HUES6 (cell line): Measurements from ENCODE around the gene CYTH1.

ENCODE experiments used
- H3K27ac ChIP-seq: 2 replicates; pipeline ENCODE4 v1.7.0; 2013; ENCODE audit warnings: low read depth, mild to moderate bottlenecking, low read length, inconsistent platforms
- H3K27me3 ChIP-seq: 2 replicates; pipeline ENCODE4 v1.6.1; 2013; ENCODE audit warnings: low read length; ENCODE audit not compliant: control insufficient read depth, insufficient read depth
- H3K36me3 ChIP-seq: 2 replicates; pipeline ENCODE4 v1.6.1; 2013; ENCODE audit warnings: low read length; ENCODE audit not compliant: control insufficient read depth, insufficient read depth
- H3K4me1 ChIP-seq: 2 replicates; pipeline ENCODE4 v1.6.1; 2013; ENCODE audit warnings: low read length; ENCODE audit not compliant: control insufficient read depth, insufficient read depth
- H3K4me3 ChIP-seq: 2 replicates; pipeline ENCODE4 v1.5.1; 2013; ENCODE audit warnings: low read depth, low read length
- H3K9ac ChIP-seq: one replicate; pipeline ENCODE4 v1.6.1; 2013; ENCODE audit warnings: mild to moderate bottlenecking, low read length
- H3K9me3 ChIP-seq: 2 replicates; pipeline ENCODE4 v1.6.1; 2013; ENCODE audit warnings: low read depth, low read length; ENCODE audit not compliant: control insufficient read depth, insufficient read depth

The CYTH1 gene

GRCh38 chr17:78819806-78820792, 38.0 kb upstream of the CYTH1 start:
- Histone ChIP-seq H3K9me3 (no peaks in the 10 kb centered on the region), H3K4me1 (no peaks in the 10 kb centered on the region), H3K9ac (no peak overlapping the region), H3K36me3 (peaks cover 96% of the 10 kb centered on the region), H3K27ac (no peak overlapping the region), H3K27me3 (no peaks in the 10 kb centered on the region), H3K4me3 (no peak overlapping the region)

DNA sequence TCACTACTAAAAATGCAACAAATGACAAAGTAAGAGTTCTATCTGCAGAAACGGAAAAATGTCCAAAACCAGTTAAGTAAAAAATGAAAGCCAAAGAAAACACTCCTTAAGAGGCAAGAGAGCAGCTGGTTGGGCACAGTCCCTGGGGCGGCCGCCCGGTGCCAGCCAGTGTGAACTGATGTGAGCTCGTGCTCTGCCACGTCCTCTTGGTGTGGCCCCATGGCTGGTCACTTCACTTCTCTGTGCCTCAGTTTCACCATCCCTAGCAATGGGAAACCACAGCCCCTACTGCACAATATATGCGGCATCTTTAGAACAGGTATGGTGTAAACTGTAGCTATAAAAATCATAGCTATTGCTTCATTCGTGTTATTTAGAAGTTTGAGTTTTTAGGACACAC, 37.3 kb upstream of the CYTH1 start:
- no peak overlapping the region for H3K27ac ChIP-seq
- H3K9ac ChIP-seq, result no peak overlapping the region
- no peak overlapping the region for H3K4me3 ChIP-seq
- no peaks in the 10 kb centered on the region for H3K4me1 ChIP-seq
- H3K36me3 ChIP-seq, result peaks cover 96% of the 10 kb centered on the region
- no peaks in the 10 kb centered on the region for H3K9me3 ChIP-seq
- H3K27me3 ChIP-seq, result no peaks in the 10 kb centered on the region

GRCh38 chr17:78818932-78819331, 36.9 kb upstream of the CYTH1 start:
- peaks cover 96% of the 10 kb centered on the region for H3K36me3 ChIP-seq
- H3K9ac ChIP-seq, result no peak overlapping the region
- H3K27ac ChIP-seq, result no peak overlapping the region

DNA sequence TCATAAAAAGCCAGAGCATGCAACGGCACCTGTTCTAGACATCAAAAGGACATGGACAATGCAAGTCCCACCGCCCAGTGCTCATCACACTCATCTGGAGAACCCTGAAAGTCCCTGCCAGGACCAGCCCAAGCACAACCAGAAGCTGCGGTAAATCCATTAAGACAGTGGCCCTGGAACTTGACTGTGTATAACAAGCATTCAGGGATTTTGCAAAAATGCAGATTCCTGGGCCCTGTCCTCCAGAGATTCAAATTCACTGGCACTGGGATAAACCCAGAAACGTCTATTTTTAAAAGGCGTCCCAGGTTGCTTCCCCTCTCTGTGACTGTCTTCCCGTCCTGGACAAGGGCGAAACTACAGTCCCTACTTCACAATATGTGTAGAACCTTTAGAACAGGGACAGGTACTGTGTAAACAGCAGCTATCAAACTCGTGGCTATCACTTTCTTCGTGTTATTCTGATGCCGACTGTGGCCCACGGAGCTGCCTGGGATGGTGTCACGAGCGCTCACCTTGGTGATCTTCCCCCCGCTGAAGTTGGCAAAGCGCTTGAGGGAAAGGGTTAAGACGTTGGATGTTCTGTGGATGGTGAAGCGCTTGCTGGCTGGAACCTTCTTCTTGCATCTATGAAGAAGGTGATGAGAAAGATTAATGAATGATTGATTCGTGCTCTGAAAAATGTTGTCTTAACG, 36.2 kb upstream of the CYTH1 start:
- Histone ChIP-seq H3K9ac (no peak overlapping the region), H3K27ac (no peak overlapping the region), H3K4me3 (no peak overlapping the region), H3K27me3 (no peaks in the 10 kb centered on the region), H3K9me3 (no peaks in the 10 kb centered on the region), H3K36me3 (peaks cover 96% of the 10 kb centered on the region), H3K4me1 (no peaks in the 10 kb centered on the region)

More at GRCh38 chr17:78818932-78819331, 36.9 kb upstream of the CYTH1 start:
- no peaks in the 10 kb centered on the region for H3K27me3 ChIP-seq
- no peaks in the 10 kb centered on the region for H3K9me3 ChIP-seq
- H3K4me1 ChIP-seq, result no peaks in the 10 kb centered on the region
- no peak overlapping the region for H3K4me3 ChIP-seq

- H3K27ac ChIP-seq, result no peak overlapping the region
- no peaks in the 10 kb centered on the region for H3K9me3 ChIP-seq
- H3K4me3 ChIP-seq, result no peak overlapping the region
- no peaks in the 10 kb centered on the region for H3K27me3 ChIP-seq
- no peak overlapping the region for H3K9ac ChIP-seq
- H3K4me1 ChIP-seq, result no peaks in the 10 kb centered on the region
- H3K36me3 ChIP-seq, result peaks cover 95% of the 10 kb centered on the region
Observed at GRCh38 chr17:78817123-78817522, 35.0 kb upstream of the CYTH1 start.

DNA sequence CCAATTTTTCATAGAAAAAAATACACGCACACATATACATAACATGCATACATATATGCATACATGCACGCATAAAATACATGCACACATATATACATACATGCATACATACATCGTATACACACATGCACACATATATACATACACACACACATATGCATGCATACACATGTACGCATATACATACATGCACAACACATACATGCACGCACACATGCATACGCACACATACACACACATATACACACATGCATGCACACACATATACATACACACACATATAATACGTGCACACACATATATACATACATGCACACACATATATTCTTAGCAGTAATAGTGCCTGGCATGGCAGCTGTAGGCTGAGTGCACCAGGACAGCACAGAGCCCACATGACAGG, 33.6 kb upstream of the CYTH1 start:
- no peak overlapping the region for H3K9ac ChIP-seq
- H3K36me3 ChIP-seq, result peaks cover 97% of the 10 kb centered on the region
- H3K27ac ChIP-seq, result no peak overlapping the region
- H3K9me3 ChIP-seq, result no peaks in the 10 kb centered on the region
- no peaks in the 10 kb centered on the region for H3K27me3 ChIP-seq
- H3K4me3 ChIP-seq, result no peak overlapping the region
- H3K4me1 ChIP-seq, result no peaks in the 10 kb centered on the region

GRCh38 chr17:78812855-78813254, 30.8 kb upstream of the CYTH1 start:
- H3K27me3 ChIP-seq, result no peaks in the 10 kb centered on the region
- H3K9me3 ChIP-seq, result no peaks in the 10 kb centered on the region
- H3K4me1 ChIP-seq, result no peaks in the 10 kb centered on the region
- no peak overlapping the region for H3K27ac ChIP-seq
- H3K9ac ChIP-seq, result no peak overlapping the region
- no peak overlapping the region for H3K4me3 ChIP-seq
- H3K36me3 ChIP-seq, result peaks cover 97% of the 10 kb centered on the region

DNA sequence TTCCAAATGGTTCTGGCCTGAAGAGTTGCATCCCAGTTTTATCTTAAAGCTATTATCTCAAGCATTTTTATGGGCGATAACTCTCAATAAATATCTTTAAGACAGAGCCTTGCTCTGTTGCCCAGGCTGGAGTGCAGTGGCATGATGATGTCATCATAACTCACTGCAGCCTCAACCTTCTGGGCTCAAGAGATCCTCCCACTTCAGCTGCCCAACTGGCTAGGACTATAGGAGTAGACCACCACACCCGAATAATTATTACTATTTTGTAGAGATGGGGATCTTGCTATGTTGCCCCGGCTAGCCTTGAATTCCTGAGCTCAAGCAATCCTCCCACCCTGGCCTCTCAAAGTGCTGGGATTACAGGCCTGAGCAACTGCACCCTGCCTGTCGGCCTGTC, 26.1 kb upstream of the CYTH1 start:
- no peaks in the 10 kb centered on the region for H3K9me3 ChIP-seq
- no peak overlapping the region for H3K9ac ChIP-seq
- peaks cover 93% of the 10 kb centered on the region for H3K36me3 ChIP-seq
- H3K27ac ChIP-seq, result no peak overlapping the region
- no peaks in the 10 kb centered on the region for H3K4me1 ChIP-seq
- no peaks in the 10 kb centered on the region for H3K27me3 ChIP-seq
- H3K4me3 ChIP-seq, result no peak overlapping the region

GRCh38 chr17:78806451-78806850, 24.4 kb upstream of the CYTH1 start:
- no peaks in the 10 kb centered on the region for H3K4me1 ChIP-seq
- peaks cover 92% of the 10 kb centered on the region for H3K36me3 ChIP-seq
- no peak overlapping the region for H3K4me3 ChIP-seq
- H3K9ac ChIP-seq, result no peak overlapping the region
- H3K27ac ChIP-seq, result no peak overlapping the region
- H3K27me3 ChIP-seq, result no peaks in the 10 kb centered on the region
- no peaks in the 10 kb centered on the region for H3K9me3 ChIP-seq

DNA sequence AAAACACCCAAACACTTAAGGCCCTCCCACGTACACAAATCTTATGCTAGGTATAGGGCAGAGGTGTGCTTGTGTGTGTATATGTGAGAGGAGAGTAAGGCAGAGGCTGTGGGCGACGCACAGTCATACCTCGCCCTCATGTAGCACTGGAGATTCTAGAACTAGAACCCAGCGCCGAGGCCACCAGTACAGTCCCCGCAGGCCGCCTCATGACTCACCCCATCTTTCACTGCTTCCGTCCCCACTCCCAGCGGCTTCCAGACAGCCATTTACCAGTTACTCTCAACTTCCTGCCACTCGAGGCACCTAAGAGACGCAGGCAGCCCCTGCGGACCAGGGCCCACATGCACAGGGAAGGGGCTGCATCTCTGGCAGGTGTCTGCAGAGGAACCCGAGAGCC, 23.2 kb upstream of the CYTH1 start:
- Histone ChIP-seq H3K27ac (no peak overlapping the region), H3K9ac (no peak overlapping the region)

GRCh38 chr17:78804777-78805176, 22.7 kb upstream of the CYTH1 start:
- peaks cover 90% of the 10 kb centered on the region for H3K36me3 ChIP-seq
- no peaks in the 10 kb centered on the region for H3K9me3 ChIP-seq
- no peak overlapping the region for H3K27ac ChIP-seq
- H3K9ac ChIP-seq, result no peak overlapping the region
- no peaks in the 10 kb centered on the region for H3K27me3 ChIP-seq
- no peaks in the 10 kb centered on the region for H3K4me1 ChIP-seq
- H3K4me3 ChIP-seq, result no peak overlapping the region

More for the DNA sequence above, 23.2 kb upstream of the CYTH1 start:
- Histone ChIP-seq H3K36me3 (peaks cover 90% of the 10 kb centered on the region), H3K9me3 (no peaks in the 10 kb centered on the region), H3K4me3 (no peak overlapping the region), H3K4me1 (no peaks in the 10 kb centered on the region), H3K27me3 (no peaks in the 10 kb centered on the region)
